ENCODE data around the gene C10orf120.

C10orf120 gene

DNA sequence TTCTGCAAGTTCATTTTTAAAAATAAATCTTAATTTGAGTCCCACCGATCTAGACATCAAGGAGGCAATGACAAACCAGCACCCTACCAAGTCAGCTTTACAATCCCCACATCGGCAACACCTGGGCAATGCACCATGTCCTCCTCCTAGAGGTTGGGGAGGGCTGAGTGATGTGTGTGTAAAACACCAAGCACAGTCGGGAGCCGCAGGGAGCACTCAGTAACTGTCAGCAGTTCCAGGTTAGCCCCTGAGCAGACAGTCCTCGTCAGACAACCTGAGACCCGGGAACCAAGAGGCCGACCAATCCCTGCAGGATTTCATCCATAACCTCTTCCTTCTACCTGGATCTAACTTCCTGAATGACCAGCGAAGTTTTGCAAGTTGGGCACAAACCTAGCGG is 15.9 kb upstream of the C10orf120 start:
- Histone ChIP-seq H3K9me3 (ENCODE audit: insufficient read depth, low read depth, low read length) (no peaks in the 10 kb centered on the region), H2AFZ (ENCODE audit: low read length) (no peak overlapping the region), H3K4me1 (ENCODE audit: insufficient read depth, low read length, poor library complexity, severe bottlenecking) (no peaks in the 10 kb centered on the region), H3K9me2 (replicated peaks; ENCODE audit: low read depth, low read length) (no peaks in the 10 kb centered on the region), H3K27me3 (ENCODE audit: insufficient read depth, low read length, poor library complexity, severe bottlenecking) (no peaks in the 10 kb centered on the region), H4K20me1 (ENCODE audit: insufficient read depth, low read length, poor library complexity, severe bottlenecking) (no peaks in the 10 kb centered on the region), H3K4me3 (ENCODE audit: low read length, poor library complexity, severe bottlenecking) (no peak overlapping the region), H3K4me2 (ENCODE audit: low read depth, low read length, poor library complexity, severe bottlenecking) (no peak overlapping the region), H3K36me3 (ENCODE audit: insufficient read depth, low read length) (no peaks in the 10 kb centered on the region), H3F3A (ENCODE audit: low read depth) (no peaks in the 10 kb centered on the region), H3K79me2 (ENCODE audit: insufficient read depth, low read length) (no peaks in the 10 kb centered on the region), H3K9ac (ENCODE audit: low read depth, low read length, poor library complexity, severe bottlenecking) (no peak overlapping the region)
- TF ChIP-seq CTCF (conservative IDR thresholded peaks at IDR 0.05; ENCODE audit: low read length) (no peak), EZH2phosphoT487 (IDR thresholded peaks at IDR 0.05; ENCODE audit: borderline replicate concordance) (no peak)

DNA sequence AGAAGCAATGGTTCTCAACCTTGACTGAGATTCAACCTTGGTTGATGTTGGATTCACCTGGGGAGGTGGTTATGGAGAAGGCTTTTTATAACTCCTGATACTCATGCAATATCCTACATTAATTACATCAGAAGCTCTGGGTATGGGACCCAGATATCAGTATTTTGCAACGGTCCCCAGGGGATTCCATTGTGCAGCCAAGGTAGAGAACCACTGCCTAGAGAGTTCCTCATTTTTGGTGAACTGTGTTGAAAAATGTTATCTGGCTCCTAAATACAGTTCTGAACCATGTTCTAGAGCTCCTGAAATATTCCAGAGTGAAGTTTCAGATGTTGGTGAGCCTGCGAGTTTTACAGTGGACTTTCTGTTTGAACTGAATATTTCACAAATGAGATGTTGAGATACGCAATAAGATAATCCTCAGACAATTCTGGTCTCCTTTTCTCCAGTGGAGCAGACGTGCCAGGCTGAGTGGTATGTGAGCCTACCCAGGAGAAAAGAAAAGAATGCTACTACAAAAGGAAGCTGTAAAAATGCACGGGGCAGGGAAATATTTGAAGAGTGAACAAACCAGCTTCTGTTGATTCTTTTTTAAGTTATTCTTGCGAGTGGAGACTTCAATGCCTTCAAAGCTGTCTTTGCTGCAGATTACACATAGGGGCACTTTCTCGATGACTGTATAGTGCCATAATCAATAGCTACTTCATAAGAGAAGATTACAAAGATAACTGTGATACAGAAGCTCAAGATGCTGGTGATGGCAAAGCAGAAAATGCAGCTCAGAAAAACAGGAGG is 13.6 kb upstream of the C10orf120 start:
- Histone ChIP-seq H3K79me2 (ENCODE audit: insufficient read depth, low read length) (no peaks in the 10 kb centered on the region), H3K9ac (ENCODE audit: low read depth, low read length, poor library complexity, severe bottlenecking) (no peak overlapping the region), H3K36me3 (ENCODE audit: insufficient read depth, low read length) (no peaks in the 10 kb centered on the region), H3K9me3 (ENCODE audit: insufficient read depth, low read depth, low read length) (no peaks in the 10 kb centered on the region), H3F3A (ENCODE audit: low read depth) (no peaks in the 10 kb centered on the region), H3K27me3 (ENCODE audit: insufficient read depth, low read length, poor library complexity, severe bottlenecking) (no peaks in the 10 kb centered on the region), H2AFZ (ENCODE audit: low read length) (no peak overlapping the region), H3K9me2 (replicated peaks; ENCODE audit: low read depth, low read length) (no peaks in the 10 kb centered on the region), H3K4me1 (ENCODE audit: insufficient read depth, low read length, poor library complexity, severe bottlenecking) (no peaks in the 10 kb centered on the region), H4K20me1 (ENCODE audit: insufficient read depth, low read length, poor library complexity, severe bottlenecking) (no peaks in the 10 kb centered on the region), H3K4me2 (ENCODE audit: low read depth, low read length, poor library complexity, severe bottlenecking) (no peak overlapping the region), H3K4me3 (ENCODE audit: low read length, poor library complexity, severe bottlenecking) (no peak overlapping the region)
- TF ChIP-seq CTCF (conservative IDR thresholded peaks at IDR 0.05; ENCODE audit: low read length) (no peak), EZH2phosphoT487 (IDR thresholded peaks at IDR 0.05; ENCODE audit: borderline replicate concordance) (no peak)

- Histone ChIP-seq H3K27me3 (ENCODE audit: insufficient read depth, low read length, poor library complexity, severe bottlenecking) (no peaks in the 10 kb centered on the region), H3K4me3 (ENCODE audit: low read length, poor library complexity, severe bottlenecking) (no peak overlapping the region), H3K4me1 (ENCODE audit: insufficient read depth, low read length, poor library complexity, severe bottlenecking) (no peaks in the 10 kb centered on the region)
These were observed 10.9 kb upstream of the C10orf120 start for GRCh38 chr10:122710576-122710975.

More at GRCh38 chr10:122710576-122710975, 10.9 kb upstream of the C10orf120 start:
- Histone ChIP-seq H2AFZ (ENCODE audit: low read length) (no peak overlapping the region), H4K20me1 (ENCODE audit: insufficient read depth, low read length, poor library complexity, severe bottlenecking) (no peaks in the 10 kb centered on the region), H3F3A (ENCODE audit: low read depth) (no peaks in the 10 kb centered on the region), H3K9me2 (replicated peaks; ENCODE audit: low read depth, low read length) (no peaks in the 10 kb centered on the region), H3K9me3 (ENCODE audit: insufficient read depth, low read depth, low read length) (no peaks in the 10 kb centered on the region), H3K36me3 (ENCODE audit: insufficient read depth, low read length) (no peaks in the 10 kb centered on the region), H3K79me2 (ENCODE audit: insufficient read depth, low read length) (no peaks in the 10 kb centered on the region), H3K4me2 (ENCODE audit: low read depth, low read length, poor library complexity, severe bottlenecking) (no peak overlapping the region), H3K9ac (ENCODE audit: low read depth, low read length, poor library complexity, severe bottlenecking) (no peak overlapping the region)
- TF ChIP-seq EZH2phosphoT487 (IDR thresholded peaks at IDR 0.05; ENCODE audit: borderline replicate concordance), result no peak
- TF ChIP-seq CTCF (conservative IDR thresholded peaks at IDR 0.05; ENCODE audit: low read length), result no peak
